H9 (cell line): Measurements from ENCODE around the gene FAM180B. TPM values are rescaled to one million over a fixed set of nuclear protein-coding genes. Genes with fewer than 3 reads are reported as not detected.

Experiments
- DNase-seq: peaks from one replicate; pipeline ENCODE4 v3.0.0-alpha.2; 2017
- H2AFZ ChIP-seq: one replicate; pipeline ENCODE4 v1.6.1; 2013; ENCODE audit warnings: mild to moderate bottlenecking, low read length, control low read depth, moderate library complexity
- H2AK5ac ChIP-seq: 2 replicates; pipeline ENCODE4 v1.6.1; 2013; ENCODE audit warnings: low read length, control low read depth, mixed read lengths; ENCODE audit not compliant: insufficient read length
- H2BK120ac ChIP-seq: one replicate; pipeline ENCODE4 v1.6.1; 2013; ENCODE audit warnings: low read depth, mild to moderate bottlenecking, low read length, control low read depth, inconsistent platforms; ENCODE audit not compliant: poor library complexity, severe bottlenecking
- H2BK12ac ChIP-seq: 2 replicates; pipeline ENCODE4 v1.6.1; 2013; ENCODE audit warnings: low read length, control low read depth, mixed read lengths, low read depth; ENCODE audit not compliant: insufficient read length
- H2BK15ac ChIP-seq: 2 replicates; pipeline ENCODE4 v1.6.1; 2013; ENCODE audit warnings: low read depth, low read length, control low read depth
- H2BK20ac ChIP-seq: one replicate; pipeline ENCODE4 v1.6.1; 2013; ENCODE audit warnings: low read depth, mild to moderate bottlenecking, low read length, control low read depth, inconsistent platforms; ENCODE audit not compliant: poor library complexity, severe bottlenecking
- H2BK5ac ChIP-seq: 2 replicates; pipeline ENCODE4 v1.6.1; 2013; ENCODE audit warnings: low read length, control low read depth, mixed read lengths; ENCODE audit not compliant: insufficient read length
- H3K14ac ChIP-seq: 2 replicates; pipeline ENCODE4 v1.6.1; 2013; ENCODE audit warnings: low read length, control low read depth; ENCODE audit not compliant: insufficient read depth
- H3K18ac ChIP-seq: 2 replicates; pipeline ENCODE4 v1.6.1; 2013; ENCODE audit warnings: low read depth, mild to moderate bottlenecking, mixed read lengths, low read length, control low read depth; ENCODE audit not compliant: insufficient read length
- H3K23ac ChIP-seq: 2 replicates; pipeline ENCODE4 v1.6.1; 2013; ENCODE audit warnings: low read length, control low read depth, mixed read lengths, low read depth; ENCODE audit not compliant: insufficient read length
- H3K23me2 ChIP-seq: 2 replicates; pipeline ENCODE4 v1.6.1; 2013; ENCODE audit warnings: low read depth, mild to moderate bottlenecking, mixed read lengths, low read length, control low read depth; ENCODE audit not compliant: insufficient read length, poor library complexity, severe bottlenecking
- H3K27ac ChIP-seq: 2 replicates; pipeline ENCODE4 v1.5.1; 2013; ENCODE audit warnings: low read length, control low read depth, mixed read lengths, low read depth; ENCODE audit not compliant: insufficient read length
- H3K27me3 ChIP-seq: 2 replicates; pipeline ENCODE4 v1.6.1; 2013; ENCODE audit warnings: low read length, control low read depth, inconsistent platforms; ENCODE audit not compliant: insufficient read depth
- H3K4ac ChIP-seq: 2 replicates; pipeline ENCODE4 v1.6.1; 2013; ENCODE audit warnings: low read depth, mild to moderate bottlenecking, control low read depth, inconsistent platforms, low read length, moderate library complexity
- H3K4me1 ChIP-seq: 2 replicates; pipeline ENCODE4 v1.6.1; 2013; ENCODE audit warnings: low read length, control low read depth, inconsistent platforms; ENCODE audit not compliant: insufficient read depth
- H3K4me2 ChIP-seq: 2 replicates; pipeline ENCODE4 v1.6.1; 2013; ENCODE audit warnings: low read length, control low read depth, mixed read lengths; ENCODE audit not compliant: insufficient read length, insufficient read depth
- H3K56ac ChIP-seq: 2 replicates; pipeline ENCODE4 v1.6.1; 2013; ENCODE audit warnings: low read depth, mild to moderate bottlenecking, mixed read lengths, low read length, control low read depth; ENCODE audit not compliant: insufficient read length
- H3K79me1 ChIP-seq: 2 replicates; pipeline ENCODE4 v1.6.1; 2013; ENCODE audit warnings: low read depth, mild to moderate bottlenecking, moderate library complexity, low read length, control low read depth, inconsistent platforms; ENCODE audit not compliant: insufficient read depth, poor library complexity, severe bottlenecking
- H3K79me2 ChIP-seq: 2 replicates; pipeline ENCODE4 v1.6.1; 2013; ENCODE audit warnings: low read length, control low read depth, inconsistent platforms; ENCODE audit not compliant: insufficient read depth
- H3K9ac ChIP-seq: 2 replicates; pipeline ENCODE4 v1.6.1; 2013; ENCODE audit warnings: low read length, control low read depth, mixed read lengths; ENCODE audit not compliant: insufficient read length; ENCODE audit errors: extremely low read depth
- H3K9me3 ChIP-seq: one replicate; pipeline ENCODE4 v1.6.1; 2013; ENCODE audit warnings: low read depth, low read length, inconsistent platforms; ENCODE audit not compliant: control insufficient read depth
- H3T11ph ChIP-seq: one replicate; pipeline ENCODE4 v1.6.1; 2013; ENCODE audit warnings: mild to moderate bottlenecking, low read length, control low read depth, inconsistent platforms
- H4K20me1 ChIP-seq: one replicate; pipeline ENCODE4 v1.6.1; 2013; ENCODE audit not compliant: control insufficient read depth, insufficient read length, insufficient read depth
- H4K5ac ChIP-seq: 2 replicates; pipeline ENCODE4 v1.6.1; 2013; ENCODE audit warnings: low read depth, mild to moderate bottlenecking, mixed read lengths, low read length, control low read depth; ENCODE audit not compliant: insufficient read length
- H4K8ac ChIP-seq: replicated peaks from 2 replicates; pipeline ENCODE4 v1.6.1; 2013; ENCODE audit warnings: low read length, control low read depth, mixed read lengths, low read depth; ENCODE audit not compliant: insufficient read length
- H4K91ac ChIP-seq: 2 replicates; pipeline ENCODE4 v1.6.1; 2013; ENCODE audit warnings: low read depth, mild to moderate bottlenecking, moderate library complexity, mixed read lengths, low read length, control low read depth; ENCODE audit not compliant: insufficient read length
- H3K27ac Mint-ChIP-seq, 3 experiments: 2 replicates in 2 of 3; 3 replicates in 1 of 3; pipeline ENCODE4 v1.8.0; 2020 to 2021; ENCODE audit warnings: mixed read lengths in 3 of 3, mild to moderate bottlenecking in 1 of 3, moderate library complexity in 1 of 3
- H3K27me3 Mint-ChIP-seq: 2 replicates; pipeline ENCODE4 v1.8.0; 2021; ENCODE audit warnings: low read depth, mild to moderate bottlenecking, moderate library complexity, mixed read lengths
- H3K36me3 Mint-ChIP-seq, 3 experiments: 2 replicates in 2 of 3; 3 replicates in 1 of 3; pipeline ENCODE4 v1.8.0; 2020 to 2021; ENCODE audit warnings: low read depth in 3 of 3, mixed read lengths in 3 of 3; ENCODE audit not compliant: insufficient read depth in 1 of 3
- H3K4me1 Mint-ChIP-seq, 2 experiments: 2 replicates each; pipeline ENCODE4 v1.8.0; 2020; ENCODE audit warnings: mixed read lengths in 2 of 2
- H3K4me3 Mint-ChIP-seq, 2 experiments: 2 replicates in 1 of 2; 3 replicates in 1 of 2; pipeline ENCODE4 v1.8.0; 2020 to 2021; ENCODE audit warnings: mild to moderate bottlenecking in 2 of 2, mixed read lengths in 2 of 2, moderate library complexity in 1 of 2
- H3K9me3 Mint-ChIP-seq, 2 experiments: 2 replicates in 1 of 2; 3 replicates in 1 of 2; pipeline ENCODE4 v1.8.0; 2020; ENCODE audit warnings: mild to moderate bottlenecking in 2 of 2, mixed read lengths in 2 of 2, moderate library complexity in 1 of 2
- CTCF ChIP-seq: fragments of 200-600 bp; sonication (generic); conservative IDR thresholded peaks from 3 replicates; pipeline ENCODE4 v1.8.0; 2021; ENCODE audit warnings: antibody characterized with exemption, mild to moderate bottlenecking
- WGBS: extraction: QIAGEN DNeasy Blood & Tissue Kit; methylation state at CpG from one replicate; pipeline ENCODE4 v1.1.7; 2013; ENCODE audit warnings: missing lambda C conversion rate, low lambda C conversion rate, mixed read lengths; ENCODE audit not compliant: insufficient read length; ENCODE audit errors: extremely low coverage; 5-methylcytosine and 5-hydroxymethylcytosine counted together
- total RNA-seq: library from RNA; stranded (reverse); gene quantifications from 2 replicates; pipeline ENCODE4 v1.2.1, GENCODE V29; 2021

Gene FAM180B
- total RNA-seq, 1 experiment from 2014 or later, result 0.37 TPM

- Histone ChIP-seq H3K4ac (no peak overlapping the region), H3K9me3 (no peaks in the 10 kb centered on the region), H4K20me1 (no peaks in the 10 kb centered on the region), H3K4me2 (peak overlapping the region; percentile 53), H2BK20ac (no peak overlapping the region), H3K56ac (no peak overlapping the region), H3K23ac (no peak overlapping the region), H3K27me3 (no peaks in the 10 kb centered on the region), H4K91ac (no peak overlapping the region), H3T11ph (no peak overlapping the region), H4K5ac (no peak overlapping the region), H3K14ac (peak overlapping the region; percentile 33), H3K79me1 (peaks cover 3% of the 10 kb centered on the region), H2BK15ac (no peak overlapping the region), H3K4me1 (no peaks in the 10 kb centered on the region), H2BK12ac (no peak overlapping the region), H2AK5ac (no peak overlapping the region), H3K79me2 (no peaks in the 10 kb centered on the region; the same call in 1 of the 2 replicates), H2BK120ac (no peak overlapping the region), H2BK5ac (no peak overlapping the region), H3K18ac (peak overlapping the region; percentile 79), H3K9ac (peak overlapping the region; percentile 45), H2AFZ (no peak overlapping the region), H4K8ac (no peak overlapping the region), H3K23me2 (no peaks in the 10 kb centered on the region), H3K27ac (no peak overlapping the region)
- Mint-ChIP-seq H3K36me3 (peaks cover 3 to 18% (median 11%) of the 10 kb centered on the region in 3 experiments; a peak in 5 of 7 replicates), H3K27ac (peak overlapping the region in 1 of 3 experiments; percentile 89; a peak in 1 of 7 replicates), H3K4me1 (peaks cover 8 to 10% of the 10 kb centered on the region in 2 experiments), H3K4me3 (peak overlapping the region; percentile 80 to 91), H3K9me3 (no peaks in the 10 kb centered on the region), H3K27me3 (no peaks in the 10 kb centered on the region)
- no CpG with 5 or more reads among the region's 11 CpGs for WGBS
- no peak for DNase-seq
- no peak for TF ChIP-seq CTCF
Measured at GRCh38 chr11:47564933-47565339, 21.5 kb upstream of the FAM180B start.
